Upper lobe of left lung (tissue), 6 donors: ENCODE data around the gene GPR55. TPM values are rescaled to one million over a fixed set of nuclear protein-coding genes. Genes with fewer than 3 reads are reported as not detected.

Source experiments
- ATAC-seq, 2 donors: fragments of 200-7000 bp; cut with Tn5 transposase; one replicate each; pipeline ENCODE4 v1.9.1; 2022; ENCODE audit warnings: mild to moderate bottlenecking in 2 of 2, moderate library complexity in 2 of 2; ENCODE audit not compliant: low FRiP score in 2 of 2
- DNase-seq, 2 donors: peaks; one replicate each; pipeline ENCODE4 v3.0.0-alpha.2; 2019 to 2020
- H3K27ac ChIP-seq, 4 donors: fragments of 200-600 bp; sonication (generic); one replicate each; pipeline ENCODE4 v1.5.1; 2016 to 2019
- H3K27me3 ChIP-seq, 4 donors: fragments of 200-600 bp; sonication (generic); one replicate each; pipeline ENCODE4 v1.5.1; 2017 to 2019
- H3K36me3 ChIP-seq, 4 donors: fragments of 200-600 bp; sonication (generic); one replicate each; pipeline ENCODE4 v1.5.1; 2016 to 2019
- H3K4me1 ChIP-seq, 4 donors: fragments of 200-600 bp; sonication (generic); one replicate each; pipeline ENCODE4 v1.5.1; 2018 to 2019
- H3K4me3 ChIP-seq, 4 donors: fragments of 200-600 bp; sonication (generic); one replicate each; pipeline ENCODE4 v1.5.1; 2017 to 2019; ENCODE audit warnings: mild to moderate bottlenecking in 2 of 4, moderate library complexity in 1 of 4
- H3K9me3 ChIP-seq, 4 donors: fragments of 200-600 bp; sonication (generic); one replicate each; pipeline ENCODE4 v1.5.1; 2018 to 2019
- CTCF ChIP-seq, 6 experiments: fragments of 450-650 bp in 4 of 6; fragments of 200-600 bp in 2 of 6; sonication (generic) in 2 of 6; IDR thresholded peaks; one replicate each; pipeline ENCODE4 v1.5.1; 2016 to 2019; ENCODE audit warnings: antibody characterized with exemption in 6 of 6
- EP300 ChIP-seq, 4 donors: sonication (generic); formaldehyde crosslinking; IDR thresholded peaks; one replicate each; pipeline ENCODE4 v1.5.1; 2017; ENCODE audit warnings: antibody characterized with exemption in 4 of 4, control low read depth in 2 of 4
- POLR2A ChIP-seq, 4 donors: fragments of 450-650 bp; IDR thresholded peaks; one replicate each; pipeline ENCODE4 v1.5.1; 2016 to 2017; ENCODE audit warnings: antibody characterized with exemption in 4 of 4, mild to moderate bottlenecking in 2 of 4
- POLR2AphosphoS5 ChIP-seq, 2 donors: sonication (generic); formaldehyde crosslinking; IDR thresholded peaks; one replicate each; pipeline ENCODE4 v1.5.1; 2017; ENCODE audit warnings: antibody characterized with exemption in 2 of 2
- WGBS, 2 donors: methylation state at CpG; one replicate each; pipeline ENCODE4 v1.1.5; 2017 to 2018; 5-methylcytosine and 5-hydroxymethylcytosine counted together
- total RNA-seq, 6 donors: library from RNA; depleted of rRNA in 4 of 6; stranded (reverse); fragments of >200 nt in 4 of 6; gene quantifications; one replicate each; pipeline versions ENCODE4 v1.1.0 to v1.2.1, GENCODE V29; 2016 to 2021
- donor health status: DM: no; HTN: no; CAD: no; lungs with moderate emphysema.
- donor health status: DM: no; HTN: yes; CAD: no; lungs with severe emphysema.

GPR55 gene
- total RNA-seq, 6 donors from 2014 or later = 0.15 to 0.84 (median 0.52) TPM; not detected in 2

GRCh38 chr2:230933521-230934180 lies 8.6 kb upstream of the GPR55 start:
- DNase-seq = peak in 1 of 2 donors; percentile 63
- Histone ChIP-seq H3K36me3 (no peaks in the 10 kb centered on the region), H3K27ac (no peak overlapping the region), H3K9me3 (peaks cover 0 to 11% (median 4%) of the 10 kb centered on the region in 4 donors), H3K27me3 (no peaks in the 10 kb centered on the region), H3K4me3 (no peak overlapping the region), H3K4me1 (peaks cover 0 to 18% (median 5%) of the 10 kb centered on the region in 4 donors)
- no peak for TF ChIP-seq EP300 (IDR thresholded peaks at IDR 0.05)
- no peak for TF ChIP-seq POLR2A (IDR thresholded peaks at IDR 0.05)
- ATAC-seq = no peak
- 90 to 96% methylated on average over 5 to 8 of the region's 10 CpGs for WGBS, 2 donors

- ATAC-seq (peak; percentile 24 to 86), DNase-seq (peak; percentile 43 to 61)
- TF ChIP-seq POLR2AphosphoS5 (IDR thresholded peaks at IDR 0.05) (peak in 1 of 2 donors; percentile 60), EP300 (IDR thresholded peaks at IDR 0.05) (no peak)
These were observed 7.8 kb upstream of the GPR55 start for GRCh38 chr2:230932556-230933511.

GRCh38 chr2:230931556-230932231 lies 6.7 kb upstream of the GPR55 start:
- DNase-seq = peak in 1 of 2 donors; percentile 61
- no peak for ATAC-seq
- H3K4me1 ChIP-seq = peaks cover 0 to 18% (median 5%) of the 10 kb centered on the region in 4 donors
- no peaks in the 10 kb centered on the region for H3K36me3 ChIP-seq
- WGBS, 2 donors = 86 to 89% methylated on average over 21 to 22 of the region's 22 CpGs
- no peaks in the 10 kb centered on the region for H3K9me3 ChIP-seq
- TF ChIP-seq EP300 (IDR thresholded peaks at IDR 0.05) = no peak
- TF ChIP-seq CTCF (IDR thresholded peaks at IDR 0.05) = no peak
- no peak for TF ChIP-seq POLR2A (IDR thresholded peaks at IDR 0.05)
- no peak for TF ChIP-seq POLR2AphosphoS5 (IDR thresholded peaks at IDR 0.05)
- no peak overlapping the region for H3K4me3 ChIP-seq
- H3K27ac ChIP-seq = no peak overlapping the region
- no peaks in the 10 kb centered on the region for H3K27me3 ChIP-seq

More at GRCh38 chr2:230932556-230933511, 7.8 kb upstream of the GPR55 start:
- Histone ChIP-seq H3K4me3 (no peak overlapping the region), H3K4me1 (peaks cover 0 to 18% (median 5%) of the 10 kb centered on the region in 4 donors), H3K27me3 (no peaks in the 10 kb centered on the region), H3K27ac (no peak overlapping the region), H3K36me3 (no peaks in the 10 kb centered on the region), H3K9me3 (peaks cover 0 to 10% (median 4%) of the 10 kb centered on the region in 4 donors)
- 61 to 66% methylated on average over 22 of the region's 22 CpGs for WGBS, 2 donors

- WGBS, 2 donors = 85 to 93% methylated on average over 8 to 10 of the region's 10 CpGs
- ATAC-seq (no peak), DNase-seq (no peak)
These were observed 6.0 kb upstream of the GPR55 start for GRCh38 chr2:230930928-230931555.

More at GRCh38 chr2:230930928-230931555, 6.0 kb upstream of the GPR55 start:
- H3K27ac ChIP-seq = no peak overlapping the region
- no peaks in the 10 kb centered on the region for H3K27me3 ChIP-seq
- H3K4me3 ChIP-seq = no peak overlapping the region
- no peaks in the 10 kb centered on the region for H3K9me3 ChIP-seq
- peaks cover 0 to 18% (median 5%) of the 10 kb centered on the region in 4 donors for H3K4me1 ChIP-seq
- no peaks in the 10 kb centered on the region for H3K36me3 ChIP-seq
- TF ChIP-seq POLR2A (IDR thresholded peaks at IDR 0.05) (no peak), CTCF (IDR thresholded peaks at IDR 0.05) (no peak), EP300 (IDR thresholded peaks at IDR 0.05) (no peak)
